ENCODE data around the gene CENPX. TPM values are rescaled to one million over a fixed set of nuclear protein-coding genes. Genes with fewer than 3 reads are reported as not detected.

Gene CENPX
- total and polyA plus RNA-seq, 2 of the 13 experiments (the other 11 are each of a cell fraction or from before 2014, with no cell fraction given), result 92.7 to 170 TPM

GRCh38 chr17:82056729-82057621, 34.3 kb upstream of the CENPX start (continued):
- no peak for TF ChIP-seq CSRNP2 (CRISPR knock-in tag; conservative IDR thresholded peaks at IDR 0.05; ENCODE audit: low read depth)
- no peak for TF ChIP-seq YY1 (IDR thresholded peaks at IDR 0.05; ENCODE audit: insufficient read depth, insufficient replicate concordance, low read depth, low read length)
- no peak for TF ChIP-seq FOSL1 (CRISPR knock-in tag; IDR thresholded peaks at IDR 0.05; ENCODE audit: borderline replicate concordance)
- 0 out of 2 replicates have a peak, but pooled peaks have one; percentile 44 for TF ChIP-seq ZNF124 (CRISPR knock-in tag; IDR thresholded peaks at IDR 0.05)
- no peak for TF ChIP-seq TRAFD1 (CRISPR knock-in tag; IDR thresholded peaks at IDR 0.05; ENCODE audit: borderline replicate concordance)
- no peak for TF ChIP-seq ZNF256 (CRISPR knock-in tag; conservative IDR thresholded peaks at IDR 0.05)
- peak; percentile 83 for TF ChIP-seq HOXA3 (CRISPR knock-in tag; IDR thresholded peaks at IDR 0.05)
- no peak for TF ChIP-seq ZNF382 (CRISPR knock-in tag; IDR thresholded peaks at IDR 0.05; ENCODE audit: borderline replicate concordance)
- no peak for TF ChIP-seq TAF15 (IDR thresholded peaks at IDR 0.05; ENCODE audit: low read depth, low read length, poor library complexity, severe bottlenecking)
- TF ChIP-seq CTCF (CRISPR knock-in tag; IDR thresholded peaks at IDR 0.05), result peak; percentile 53
- TF ChIP-seq EED (CRISPR knock-in tag; IDR thresholded peaks at IDR 0.05), result peak; percentile 72; the same call in 1 of the 2 replicates
- TF ChIP-seq ZMYM3 (CRISPR knock-in tag; IDR thresholded peaks at IDR 0.05), result peak; percentile 72; the same call in 1 of the 2 replicates
- no peak for TF ChIP-seq ZBTB40 (IDR thresholded peaks at IDR 0.05)
- TF ChIP-seq ZBTB40 (CRISPR knock-in tag; IDR thresholded peaks at IDR 0.05), result peak; percentile 57; the same call in 1 of the 2 replicates

Data from HepG2 (cell line).